Subcutaneous abdominal adipose tissue (tissue), 5 donors: Measurements from ENCODE around the gene ELL.

Source experiments
- H3K27ac ChIP-seq: one replicate; pipeline ENCODE4 v1.7.0; 2013; ENCODE audit warnings: low read depth, mild to moderate bottlenecking, inconsistent platforms, low read length, moderate library complexity
- H3K27me3 ChIP-seq, 5 donors: one replicate each; pipeline ENCODE4 v1.7.0; 2013; ENCODE audit warnings: low read length in 5 of 5, inconsistent platforms in 1 of 5; ENCODE audit not compliant: control insufficient read depth in 5 of 5, insufficient read depth in 4 of 5
- H3K36me3 ChIP-seq, 5 donors: one replicate each; pipeline ENCODE4 v1.7.0; 2013; ENCODE audit warnings: low read length in 5 of 5; ENCODE audit not compliant: control insufficient read depth in 5 of 5, insufficient read depth in 5 of 5
- H3K4me1 ChIP-seq, 5 donors: one replicate each; pipeline ENCODE4 v1.7.0; 2013; ENCODE audit warnings: low read length in 5 of 5, mild to moderate bottlenecking in 3 of 5, moderate library complexity in 1 of 5; ENCODE audit not compliant: control insufficient read depth in 5 of 5, insufficient read depth in 5 of 5
- H3K4me3 ChIP-seq, 5 donors: one replicate each; pipeline ENCODE4 v1.7.0; 2013; ENCODE audit warnings: low read length in 5 of 5, low read depth in 1 of 5
- H3K9ac ChIP-seq, 5 donors: one replicate each; pipeline ENCODE4 v1.7.0; 2013; ENCODE audit warnings: low read length in 5 of 5, mild to moderate bottlenecking in 4 of 5, moderate library complexity in 3 of 5
- H3K9me3 ChIP-seq, 5 donors: one replicate each; pipeline ENCODE4 v1.7.0; 2013; ENCODE audit warnings: low read length in 5 of 5; ENCODE audit not compliant: control insufficient read depth in 5 of 5
- donor health status: healthy.
- donor health status: healthy.
- donor health status: healthy.
- donor health status: healthy.
- donor health status: healthy.

ELL gene

GRCh38 chr19:18441804-18442788, 79.8 kb downstream of the ELL start:
- Histone ChIP-seq H3K36me3 (peaks cover 0 to 41% (median 36%) of the 10 kb centered on the region in 5 donors), H3K4me3 (no peak overlapping the region), H3K4me1 (peaks cover 0 to 22% (median 14%) of the 10 kb centered on the region in 5 donors), H3K27ac (no peak overlapping the region), H3K9ac (no peak overlapping the region), H3K27me3 (peaks cover 0 to 9% (median 3%) of the 10 kb centered on the region in 5 donors), H3K9me3 (no peaks in the 10 kb centered on the region)

- H3K27ac ChIP-seq, result no peak overlapping the region
- H3K4me3 ChIP-seq, result no peak overlapping the region
- peaks cover 0 to 27% (median 22%) of the 10 kb centered on the region in 5 donors for H3K4me1 ChIP-seq
- H3K9me3 ChIP-seq, result no peaks in the 10 kb centered on the region
- peaks cover 0 to 32% (median 27%) of the 10 kb centered on the region in 5 donors for H3K36me3 ChIP-seq
- peaks cover 0 to 9% (median 3%) of the 10 kb centered on the region in 5 donors for H3K27me3 ChIP-seq
- no peak overlapping the region for H3K9ac ChIP-seq
Observed at GRCh38 chr19:18440936-18441803, 80.7 kb downstream of the ELL start.

- H3K27me3 ChIP-seq, result peaks cover 0 to 9% (median 3%) of the 10 kb centered on the region in 5 donors
- H3K9ac ChIP-seq, result no peak overlapping the region
- H3K27ac ChIP-seq, result no peak overlapping the region
- H3K36me3 ChIP-seq, result peaks cover 0 to 26% (median 22%) of the 10 kb centered on the region in 5 donors
- peaks cover 0 to 29% (median 23%) of the 10 kb centered on the region in 5 donors for H3K4me1 ChIP-seq
- H3K9me3 ChIP-seq, result no peaks in the 10 kb centered on the region
- no peak overlapping the region for H3K4me3 ChIP-seq
Observed at GRCh38 chr19:18440415-18440877, 81.4 kb downstream of the ELL start.

- Histone ChIP-seq H3K36me3 (peaks cover 0 to 27% (median 21%) of the 10 kb centered on the region in 5 donors), H3K4me1 (peaks cover 0 to 29% (median 23%) of the 10 kb centered on the region in 5 donors), H3K9ac (no peak overlapping the region), H3K9me3 (no peaks in the 10 kb centered on the region), H3K4me3 (no peak overlapping the region), H3K27ac (no peak overlapping the region), H3K27me3 (peaks cover 0 to 9% (median 3%) of the 10 kb centered on the region in 5 donors)
Observed at GRCh38 chr19:18439910-18440237, 82.0 kb downstream of the ELL start.

- H3K4me3 ChIP-seq, result no peak overlapping the region
- H3K27ac ChIP-seq, result no peak overlapping the region
- peaks cover 0 to 25% (median 15%) of the 10 kb centered on the region in 5 donors for H3K36me3 ChIP-seq
- peaks cover 0 to 9% (median 3%) of the 10 kb centered on the region in 5 donors for H3K27me3 ChIP-seq
- H3K9me3 ChIP-seq, result no peaks in the 10 kb centered on the region
- no peak overlapping the region for H3K9ac ChIP-seq
- H3K4me1 ChIP-seq, result peaks cover 0 to 29% (median 23%) of the 10 kb centered on the region in 5 donors
Observed at GRCh38 chr19:18439025-18439909, 82.6 kb downstream of the ELL start.

GRCh38 chr19:18438331-18439024, 83.4 kb downstream of the ELL start:
- Histone ChIP-seq H3K9me3 (no peaks in the 10 kb centered on the region), H3K27ac (no peak overlapping the region), H3K27me3 (peaks cover 0 to 9% (median 3%) of the 10 kb centered on the region in 5 donors), H3K36me3 (peaks cover 0 to 17% (median 7%) of the 10 kb centered on the region in 5 donors), H3K4me1 (peaks cover 0 to 29% (median 23%) of the 10 kb centered on the region in 5 donors), H3K9ac (peak overlapping the region in 1 of 5 donors; percentile 23), H3K4me3 (peak overlapping the region in 3 of 5 donors; percentile 22 to 70 (median 39))

GRCh38 chr19:18437491-18438330, 84.2 kb downstream of the ELL start, which contains the start of gene ISYNA1:
Gene ISYNA1, minus strand, starts transcription at chr19:18438133. Its CDS starts 154 bp downstream, at chr19:18437979.
- Histone ChIP-seq H3K9ac (peak within 1 kb of the TSS in 2 of 5 donors; percentile 23 to 56), H3K27me3 (peaks cover 0 to 9% (median 3%) of the 10 kb centered on the region in 5 donors), H3K36me3 (peaks cover 0 to 11% (median 5%) of the 10 kb centered on the region in 5 donors), H3K4me1 (peaks cover 0 to 36% (median 23%) of the 10 kb centered on the region in 5 donors), H3K4me3 (peak within 1 kb of the TSS in 4 of 5 donors; percentile 51 to 70 (median 65)), H3K9me3 (no peaks in the 10 kb centered on the region), H3K27ac (no peak within 1 kb of the TSS)
